HUES6 (cell line): Measurements from ENCODE around the gene CZIB.
"Not testable (repeated sequence)": the region's sequence is repeated elsewhere in the genome, so short reads cannot be mapped to it uniquely, and the experiment has no call there.

Source experiments
- H3K27ac ChIP-seq: 2 replicates; pipeline ENCODE4 v1.7.0; 2013; ENCODE audit warnings: low read depth, mild to moderate bottlenecking, low read length, inconsistent platforms
- H3K27me3 ChIP-seq: 2 replicates; pipeline ENCODE4 v1.6.1; 2013; ENCODE audit warnings: low read length; ENCODE audit not compliant: control insufficient read depth, insufficient read depth
- H3K36me3 ChIP-seq: 2 replicates; pipeline ENCODE4 v1.6.1; 2013; ENCODE audit warnings: low read length; ENCODE audit not compliant: control insufficient read depth, insufficient read depth
- H3K4me1 ChIP-seq: 2 replicates; pipeline ENCODE4 v1.6.1; 2013; ENCODE audit warnings: low read length; ENCODE audit not compliant: control insufficient read depth, insufficient read depth
- H3K4me3 ChIP-seq: 2 replicates; pipeline ENCODE4 v1.5.1; 2013; ENCODE audit warnings: low read depth, low read length
- H3K9ac ChIP-seq: one replicate; pipeline ENCODE4 v1.6.1; 2013; ENCODE audit warnings: mild to moderate bottlenecking, low read length
- H3K9me3 ChIP-seq: 2 replicates; pipeline ENCODE4 v1.6.1; 2013; ENCODE audit warnings: low read depth, low read length; ENCODE audit not compliant: control insufficient read depth, insufficient read depth

Gene CZIB

GRCh38 chr1:53186533-53186932, 33.9 kb downstream of the CZIB start:
- Histone ChIP-seq H3K27ac (no peak overlapping the region), H3K36me3 (no peaks in the 10 kb centered on the region), H3K27me3 (peaks cover 8% of the 10 kb centered on the region; the same call in 1 of the 2 replicates), H3K4me3 (no peak overlapping the region), H3K9ac (no peak overlapping the region), H3K4me1 (peaks cover 16% of the 10 kb centered on the region; the same call in 1 of the 2 replicates), H3K9me3 (no peaks in the 10 kb centered on the region)

GRCh38 chr1:53185955-53186297, 34.5 kb downstream of the CZIB start:
- not testable (repeated sequence) for H3K9ac ChIP-seq, H3K27me3 ChIP-seq, H3K9me3 ChIP-seq, H3K4me3 ChIP-seq, H3K27ac ChIP-seq, H3K36me3 ChIP-seq
- peaks cover 16% of the 10 kb centered on the region; the same call in 1 of the 2 replicates for H3K4me1 ChIP-seq

- no peak overlapping the region for H3K4me3 ChIP-seq
- H3K4me1 ChIP-seq, result peaks cover 7% of the 10 kb centered on the region; the same call in 1 of the 2 replicates
- H3K9ac ChIP-seq, result no peak overlapping the region
- H3K27ac ChIP-seq, result no peak overlapping the region
- no peaks in the 10 kb centered on the region for H3K9me3 ChIP-seq
- peaks cover 23% of the 10 kb centered on the region; the same call in 1 of the 2 replicates for H3K27me3 ChIP-seq
- no peaks in the 10 kb centered on the region for H3K36me3 ChIP-seq
Measured at GRCh38 chr1:53183095-53183990, 37.1 kb downstream of the CZIB start.

- Histone ChIP-seq H3K9ac (no peak overlapping the region), H3K9me3 (no peaks in the 10 kb centered on the region), H3K27ac (no peak overlapping the region), H3K27me3 (peaks cover 23% of the 10 kb centered on the region; the same call in 1 of the 2 replicates), H3K36me3 (no peaks in the 10 kb centered on the region), H3K4me3 (no peak overlapping the region), H3K4me1 (peaks cover 7% of the 10 kb centered on the region; the same call in 1 of the 2 replicates)
Measured at GRCh38 chr1:53182716-53183094, 37.7 kb downstream of the CZIB start.

- no peak overlapping the region for H3K4me3 ChIP-seq
- no peak overlapping the region for H3K9ac ChIP-seq
- H3K4me1 ChIP-seq, result peaks cover 7% of the 10 kb centered on the region; the same call in 1 of the 2 replicates
- H3K9me3 ChIP-seq, result no peaks in the 10 kb centered on the region
- no peak overlapping the region for H3K27ac ChIP-seq
- H3K27me3 ChIP-seq, result peaks cover 23% of the 10 kb centered on the region; the same call in 1 of the 2 replicates
- H3K36me3 ChIP-seq, result no peaks in the 10 kb centered on the region
Measured at GRCh38 chr1:53182111-53182593, 38.3 kb downstream of the CZIB start.

- H3K9me3 ChIP-seq, result no peaks in the 10 kb centered on the region
- H3K4me1 ChIP-seq, result peaks cover 7% of the 10 kb centered on the region; the same call in 1 of the 2 replicates
Measured at GRCh38 chr1:53180951-53181350, 39.5 kb downstream of the CZIB start.

GRCh38 chr1:53180226-53180625, 40.2 kb downstream of the CZIB start:
- Histone ChIP-seq H3K4me3 (no peak overlapping the region), H3K27me3 (peaks cover 28% of the 10 kb centered on the region; the same call in 1 of the 2 replicates), H3K9ac (no peak overlapping the region), H3K9me3 (no peaks in the 10 kb centered on the region), H3K36me3 (no peaks in the 10 kb centered on the region), H3K27ac (no peak overlapping the region), H3K4me1 (peaks cover 5% of the 10 kb centered on the region; the same call in 1 of the 2 replicates)

More at GRCh38 chr1:53180951-53181350, 39.5 kb downstream of the CZIB start:
- H3K27me3 ChIP-seq, result peaks cover 23% of the 10 kb centered on the region; the same call in 1 of the 2 replicates
- no peaks in the 10 kb centered on the region for H3K36me3 ChIP-seq
- H3K4me3 ChIP-seq, result no peak overlapping the region
- H3K27ac ChIP-seq, result no peak overlapping the region
- H3K9ac ChIP-seq, result no peak overlapping the region

- no peak overlapping the region for H3K4me3 ChIP-seq
- no peaks in the 10 kb centered on the region for H3K36me3 ChIP-seq
- 0 out of 2 replicates have a peak, but pooled peaks cover 9% of the 10 kb centered on the region for H3K4me1 ChIP-seq
- peaks cover 20% of the 10 kb centered on the region; the same call in 1 of the 2 replicates for H3K27me3 ChIP-seq
- no peaks in the 10 kb centered on the region for H3K9me3 ChIP-seq
- H3K9ac ChIP-seq, result no peak overlapping the region
- no peak overlapping the region for H3K27ac ChIP-seq
Measured at GRCh38 chr1:53176452-53177208, 43.8 kb downstream of the CZIB start.

GRCh38 chr1:53174971-53175913, 45.2 kb downstream of the CZIB start:
- Histone ChIP-seq H3K9ac (no peak overlapping the region), H3K27me3 (peaks cover 15% of the 10 kb centered on the region; the same call in 1 of the 2 replicates), H3K36me3 (no peaks in the 10 kb centered on the region), H3K4me1 (0 out of 2 replicates have a peak, but pooled peaks cover 9% of the 10 kb centered on the region), H3K9me3 (no peaks in the 10 kb centered on the region), H3K4me3 (no peak overlapping the region), H3K27ac (no peak overlapping the region)
